BJ (cell line): ENCODE data around the gene IL3. TPM values are rescaled to one million over a fixed set of nuclear protein-coding genes. Genes with fewer than 3 reads are reported as not detected.

Experiments
- CTCF ChIA-PET: fragments of 350-600 bp; formaldehyde crosslinking; extraction: SDS; loops from one replicate; lab custom pipeline; 2021; ENCODE audit warnings: antibody characterized with exemption, inconsistent platforms; lab: Yijun Ruan, JAX
- POLR2A ChIA-PET: fragments of 300-600 bp; sonication (Branson Sonifier 250); formaldehyde crosslinking; extraction: SDS; loops from one replicate; lab custom pipeline; 2021; ENCODE audit warnings: antibody characterized with exemption; lab: Charles Lee
- DNase-seq: peaks from one replicate; pipeline ENCODE4 v3.0.0-alpha.2; 2011; ENCODE audit warnings: low read depth
- H3K27me3 ChIP-seq: 2 replicates; pipeline ENCODE4 v1.6.0; 2011; ENCODE audit warnings: low read length; ENCODE audit not compliant: control insufficient read depth, insufficient read depth
- H3K36me3 ChIP-seq: 2 replicates; pipeline ENCODE4 v1.5.1; 2011; ENCODE audit warnings: low read length; ENCODE audit not compliant: control insufficient read depth, insufficient read depth
- H3K4me3 ChIP-seq: 2 replicates; pipeline ENCODE4 v1.5.1; 2011; ENCODE audit warnings: low read depth, mild to moderate bottlenecking, control low read depth, low read length
- polyA plus RNA-seq: library from polyadenylated mRNA; depleted of rRNA; stranded (reverse); fragments of >200 nt; gene quantifications from 2 replicates; pipeline ENCODE4 v1.2.3, GENCODE V29; 2011
- TF ChIP-seq, protein P1 (sequence below): IDR thresholded peaks from 2 replicates; pipeline ENCODE4 v1.5.1; 2011; ENCODE audit warnings: low read depth, mild to moderate bottlenecking, control low read depth, inconsistent platforms, low read length, moderate library complexity; ENCODE audit not compliant: insufficient read depth

The IL3 gene
- polyA plus RNA-seq, 1 experiment, result not detected

DNA sequence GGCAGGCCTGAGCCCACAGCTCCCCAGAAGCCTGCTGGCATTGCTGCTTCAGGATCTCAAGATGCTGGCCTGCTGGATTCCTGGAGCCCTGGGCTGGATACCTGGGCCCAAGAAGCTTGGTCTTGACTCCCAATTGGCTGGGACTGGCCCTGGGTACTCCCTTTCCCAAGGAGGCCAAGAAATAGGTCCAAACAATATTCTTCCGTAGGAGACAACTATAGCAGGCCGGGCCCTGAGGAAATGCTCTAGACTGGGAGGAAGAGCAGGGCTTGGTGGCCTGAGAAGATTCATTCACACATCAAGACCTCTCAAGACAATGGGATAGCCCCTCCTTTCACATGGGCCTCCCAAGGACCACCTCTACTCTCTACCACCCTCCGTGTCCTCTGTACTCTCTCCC lies 21.0 kb downstream of the IL3 start:
- TF ChIP-seq, protein P1, sequence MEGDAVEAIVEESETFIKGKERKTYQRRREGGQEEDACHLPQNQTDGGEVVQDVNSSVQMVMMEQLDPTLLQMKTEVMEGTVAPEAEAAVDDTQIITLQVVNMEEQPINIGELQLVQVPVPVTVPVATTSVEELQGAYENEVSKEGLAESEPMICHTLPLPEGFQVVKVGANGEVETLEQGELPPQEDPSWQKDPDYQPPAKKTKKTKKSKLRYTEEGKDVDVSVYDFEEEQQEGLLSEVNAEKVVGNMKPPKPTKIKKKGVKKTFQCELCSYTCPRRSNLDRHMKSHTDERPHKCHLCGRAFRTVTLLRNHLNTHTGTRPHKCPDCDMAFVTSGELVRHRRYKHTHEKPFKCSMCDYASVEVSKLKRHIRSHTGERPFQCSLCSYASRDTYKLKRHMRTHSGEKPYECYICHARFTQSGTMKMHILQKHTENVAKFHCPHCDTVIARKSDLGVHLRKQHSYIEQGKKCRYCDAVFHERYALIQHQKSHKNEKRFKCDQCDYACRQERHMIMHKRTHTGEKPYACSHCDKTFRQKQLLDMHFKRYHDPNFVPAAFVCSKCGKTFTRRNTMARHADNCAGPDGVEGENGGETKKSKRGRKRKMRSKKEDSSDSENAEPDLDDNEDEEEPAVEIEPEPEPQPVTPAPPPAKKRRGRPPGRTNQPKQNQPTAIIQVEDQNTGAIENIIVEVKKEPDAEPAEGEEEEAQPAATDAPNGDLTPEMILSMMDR, result no peak
- H3K36me3 ChIP-seq, result no peaks in the 10 kb centered on the region
- POLR2A ChIA-PET, result no interaction called here
- CTCF ChIA-PET, result interaction anchor here (1.5 to 2.3 kb wide), 2 partner anchors 18 to 109 kb away, joined by 4 to 5 read pairs; no protein-coding TSS in a partner anchor
- DNase-seq, result no peak
- H3K4me3 ChIP-seq, result no peak overlapping the region
- no peaks in the 10 kb centered on the region for H3K27me3 ChIP-seq

DNA sequence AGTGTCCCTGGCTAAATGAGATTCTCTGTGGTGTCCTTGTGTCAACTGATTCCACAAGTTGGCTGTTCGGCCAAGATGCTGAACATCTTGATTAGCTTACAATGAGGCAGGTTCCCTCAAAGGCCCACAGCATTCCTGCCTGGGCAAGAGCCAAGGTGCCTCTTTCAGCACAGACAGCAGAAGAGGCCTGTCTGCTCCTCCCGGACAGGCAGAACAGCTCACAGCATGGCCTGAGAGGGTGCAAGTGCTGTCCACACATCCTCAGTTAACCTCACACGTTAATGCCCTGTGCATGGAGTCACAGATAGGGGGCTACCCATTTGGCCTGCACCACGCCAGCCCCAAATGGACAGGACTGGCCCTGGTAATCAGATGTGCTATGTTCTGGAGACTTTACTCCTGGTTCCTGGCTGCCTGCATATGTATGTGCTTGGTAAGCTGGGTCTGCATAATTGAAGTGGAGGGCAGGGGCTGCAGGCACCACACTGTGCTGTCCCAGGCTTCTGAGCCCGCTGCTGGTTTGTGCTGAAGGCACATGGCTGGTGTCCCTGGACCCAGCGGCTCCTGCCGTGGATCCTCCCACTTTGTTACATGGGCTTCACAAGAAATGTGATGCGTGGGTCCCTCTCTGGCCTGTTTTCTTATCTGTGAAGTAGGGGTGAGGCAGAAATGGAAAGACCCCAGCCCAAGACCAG lies 22.0 kb downstream of the IL3 start:
- DNase-seq, result no peak
- ChIA-PET CTCF (interaction anchor here (1.0 to 1.5 kb wide), 3 partner anchors 9 to 108 kb away, joined by 3 to 4 read pairs (median 3); partner anchors contain the start of gene CSF2), POLR2A (interaction anchor here (0.6 kb wide), 1 partner anchor 9 kb away, joined by 3 read pairs; the partner anchor contains the start of gene CSF2)
- TF ChIP-seq, protein P1, result no peak
- no peaks in the 10 kb centered on the region for H3K27me3 ChIP-seq
- H3K36me3 ChIP-seq, result no peaks in the 10 kb centered on the region
- no peak overlapping the region for H3K4me3 ChIP-seq

DNA sequence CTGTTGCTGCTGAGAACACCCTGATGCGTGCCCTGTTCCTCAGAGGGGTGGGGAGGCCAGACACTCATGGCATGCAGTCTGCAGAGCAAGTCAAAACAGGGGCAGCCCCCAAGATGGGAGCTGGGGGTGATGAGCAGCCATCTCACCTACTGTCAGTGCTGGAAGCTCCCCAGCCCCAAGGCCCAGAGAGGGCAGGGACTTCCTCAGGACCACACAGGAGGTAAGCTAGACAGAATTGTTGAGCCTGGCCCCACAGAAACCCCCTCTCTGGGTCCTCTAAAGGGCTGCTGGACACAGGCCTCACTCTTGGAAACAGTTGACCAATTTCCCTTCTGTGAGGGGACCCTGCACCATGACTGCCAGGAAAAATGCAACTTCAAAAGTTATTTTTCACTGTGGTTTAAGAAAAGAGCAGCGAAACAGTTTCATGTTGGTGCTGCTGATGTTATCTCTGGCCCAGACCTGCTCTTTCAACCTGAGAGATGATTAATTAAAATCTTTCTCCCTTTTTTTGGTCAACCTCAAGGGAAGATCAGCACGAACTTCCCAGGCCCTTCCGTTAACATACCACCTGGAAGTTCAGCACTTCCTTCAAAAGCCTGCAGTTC lies 22.7 kb downstream of the IL3 start:
- H3K36me3 ChIP-seq, result no peaks in the 10 kb centered on the region
- ChIA-PET CTCF (interaction anchor here (1.0 to 1.5 kb wide), 3 partner anchors 10 to 107 kb away, joined by 3 to 4 read pairs (median 3); partner anchors contain the start of gene CSF2), POLR2A (interaction anchor here (0.6 kb wide), 1 partner anchor 9 kb away, joined by 3 read pairs; the partner anchor contains the start of gene CSF2)
- DNase-seq, result no peak
- no peak overlapping the region for H3K4me3 ChIP-seq
- TF ChIP-seq, protein P1, result no peak
- H3K27me3 ChIP-seq, result no peaks in the 10 kb centered on the region

DNA sequence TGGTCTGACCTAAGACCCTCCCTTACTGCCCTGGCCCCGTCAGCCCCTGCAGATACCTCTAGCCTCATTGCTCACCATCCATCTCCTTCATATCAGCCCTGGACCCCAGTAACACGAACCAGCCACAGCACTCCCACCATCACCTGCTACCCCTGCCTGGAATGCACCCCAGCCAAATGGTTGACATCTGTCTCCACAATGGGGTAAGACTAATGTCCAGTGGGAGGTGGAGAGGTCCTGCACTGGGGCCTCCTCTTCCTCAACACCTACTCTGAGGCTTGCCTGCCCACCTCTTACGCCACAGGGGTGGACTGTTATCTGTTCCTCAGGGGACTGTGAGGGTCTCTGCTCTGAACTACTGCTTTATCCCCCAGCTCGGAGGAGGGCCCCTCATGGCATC lies 25.2 kb downstream of the IL3 start:
- Histone ChIP-seq H3K27me3 (no peaks in the 10 kb centered on the region), H3K4me3 (no peak overlapping the region), H3K36me3 (no peaks in the 10 kb centered on the region)
- CTCF ChIA-PET, result interaction anchor here (1.1 to 2.6 kb wide), 4 partner anchors 9 to 94 kb away, joined by 3 to 9 read pairs (median 7); partner anchors contain the start of gene CSF2
- TF ChIP-seq, protein P1, result no peak
- POLR2A ChIA-PET, result interaction anchor here (1.0 kb wide), 1 partner anchor 19 kb away, joined by 6 read pairs; no protein-coding TSS in a partner anchor
- DNase-seq, result no peak

DNA sequence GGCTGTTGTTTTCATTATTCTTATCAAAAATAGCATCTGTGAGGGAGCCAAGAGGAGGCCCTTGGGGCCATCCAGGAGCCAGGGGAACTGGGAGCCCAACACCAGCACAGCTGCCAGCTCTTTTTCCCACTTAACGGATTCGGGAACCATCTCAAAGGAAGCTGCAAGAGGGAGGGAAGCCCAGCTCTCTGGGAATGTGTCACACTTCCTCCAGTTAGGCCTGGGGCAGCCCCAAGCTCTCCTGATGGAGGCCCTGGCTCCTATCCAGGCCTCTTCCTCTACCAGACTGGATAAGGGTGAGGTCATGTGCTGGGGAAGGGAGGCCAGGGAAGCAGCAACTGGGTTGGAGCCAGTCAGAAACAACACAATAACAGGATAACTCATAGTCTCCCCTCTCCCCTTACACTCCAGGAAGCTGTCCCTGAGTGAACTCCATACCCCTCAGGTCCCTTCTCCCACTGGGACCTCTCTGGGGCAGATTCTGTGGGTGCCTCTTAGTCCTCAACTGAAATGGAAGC lies 25.9 kb downstream of the IL3 start:
- POLR2A ChIA-PET, result interaction anchor here (1.0 kb wide), 1 partner anchor 18 kb away, joined by 6 read pairs; no protein-coding TSS in a partner anchor
- CTCF ChIA-PET, result interaction anchor here (1.1 to 2.9 kb wide), 5 partner anchors 8 to 94 kb away, joined by 3 to 12 read pairs (median 9); partner anchors contain the start of gene CSF2
- Histone ChIP-seq H3K4me3 (no peak overlapping the region), H3K36me3 (no peaks in the 10 kb centered on the region), H3K27me3 (no peaks in the 10 kb centered on the region)
- TF ChIP-seq, protein P1, result no peak
- DNase-seq, result peak; percentile 66
